Parathyroid adenoma (tissue), 2 donors: Measurements from ENCODE around the gene NAV3.

Source experiments
- H2AFZ ChIP-seq: fragments of 300-600 bp; sonication (generic); one replicate; pipeline ENCODE4 v1.7.0; 2017; ENCODE audit warnings: antibody characterized with exemption, mild to moderate bottlenecking
- H3K27ac ChIP-seq: fragments of 300-600 bp; sonication (generic); one replicate; pipeline ENCODE4 v1.7.0; 2017
- H3K27me3 ChIP-seq: fragments of 300-600 bp; sonication (generic); one replicate; pipeline ENCODE4 v1.7.0; 2017; ENCODE audit warnings: low read length; ENCODE audit not compliant: control insufficient read depth, insufficient read depth
- H3K36me3 ChIP-seq: fragments of 300-600 bp; sonication (generic); one replicate; pipeline ENCODE4 v1.7.0; 2017; ENCODE audit warnings: low read length; ENCODE audit not compliant: control insufficient read depth, insufficient read depth
- H3K4me1 ChIP-seq: fragments of 300-600 bp; sonication (generic); one replicate; pipeline ENCODE4 v1.7.0; 2017; ENCODE audit warnings: control low read depth
- H3K4me2 ChIP-seq: fragments of 300-600 bp; sonication (generic); one replicate; pipeline ENCODE4 v1.7.0; 2017; ENCODE audit warnings: low read length
- H3K4me3 ChIP-seq: fragments of 300-600 bp; sonication (generic); one replicate; pipeline ENCODE4 v1.7.0; 2017; ENCODE audit warnings: low read depth, low read length
- H3K79me2 ChIP-seq: fragments of 300-600 bp; sonication (generic); one replicate; pipeline ENCODE4 v1.7.0; 2017; ENCODE audit warnings: control low read depth
- H3K9ac ChIP-seq: fragments of 300-600 bp; sonication (generic); one replicate; pipeline ENCODE4 v1.7.0; 2017; ENCODE audit warnings: mild to moderate bottlenecking
- H3K9me3 ChIP-seq: fragments of 300-600 bp; sonication (generic); one replicate; pipeline ENCODE4 v1.7.0; 2017; ENCODE audit warnings: low read length; ENCODE audit not compliant: control insufficient read depth
- TF ChIP-seq, protein P1 (sequence below): fragments of 300-600 bp; sonication (generic); IDR thresholded peaks from one replicate; pipeline ENCODE4 v1.7.0; 2017; ENCODE audit warnings: antibody characterized with exemption, mild to moderate bottlenecking
- donor health status: primary hyperparathyroidism.

The NAV3 gene

GRCh38 chr12:78146365-78146772 lies 315.7 kb downstream of the NAV3 start:
- H3K9ac ChIP-seq = no peak overlapping the region
- H3K4me3 ChIP-seq = no peak overlapping the region
- no peaks in the 10 kb centered on the region for H3K4me1 ChIP-seq
- H3K27ac ChIP-seq = no peak overlapping the region
- TF ChIP-seq, protein P1, sequence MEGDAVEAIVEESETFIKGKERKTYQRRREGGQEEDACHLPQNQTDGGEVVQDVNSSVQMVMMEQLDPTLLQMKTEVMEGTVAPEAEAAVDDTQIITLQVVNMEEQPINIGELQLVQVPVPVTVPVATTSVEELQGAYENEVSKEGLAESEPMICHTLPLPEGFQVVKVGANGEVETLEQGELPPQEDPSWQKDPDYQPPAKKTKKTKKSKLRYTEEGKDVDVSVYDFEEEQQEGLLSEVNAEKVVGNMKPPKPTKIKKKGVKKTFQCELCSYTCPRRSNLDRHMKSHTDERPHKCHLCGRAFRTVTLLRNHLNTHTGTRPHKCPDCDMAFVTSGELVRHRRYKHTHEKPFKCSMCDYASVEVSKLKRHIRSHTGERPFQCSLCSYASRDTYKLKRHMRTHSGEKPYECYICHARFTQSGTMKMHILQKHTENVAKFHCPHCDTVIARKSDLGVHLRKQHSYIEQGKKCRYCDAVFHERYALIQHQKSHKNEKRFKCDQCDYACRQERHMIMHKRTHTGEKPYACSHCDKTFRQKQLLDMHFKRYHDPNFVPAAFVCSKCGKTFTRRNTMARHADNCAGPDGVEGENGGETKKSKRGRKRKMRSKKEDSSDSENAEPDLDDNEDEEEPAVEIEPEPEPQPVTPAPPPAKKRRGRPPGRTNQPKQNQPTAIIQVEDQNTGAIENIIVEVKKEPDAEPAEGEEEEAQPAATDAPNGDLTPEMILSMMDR = peak; percentile 82
- H3K4me2 ChIP-seq = no peak overlapping the region
- no peaks in the 10 kb centered on the region for H3K79me2 ChIP-seq
- no peak overlapping the region for H2AFZ ChIP-seq
- H3K36me3 ChIP-seq = no peaks in the 10 kb centered on the region
- H3K9me3 ChIP-seq = no peaks in the 10 kb centered on the region
- no peaks in the 10 kb centered on the region for H3K27me3 ChIP-seq

- no peaks in the 10 kb centered on the region for H3K79me2 ChIP-seq
- H3K9ac ChIP-seq = no peak overlapping the region
- no peaks in the 10 kb centered on the region for H3K27me3 ChIP-seq
- H3K36me3 ChIP-seq = no peaks in the 10 kb centered on the region
- H3K4me2 ChIP-seq = no peak overlapping the region
- H3K4me1 ChIP-seq = no peaks in the 10 kb centered on the region
- H3K9me3 ChIP-seq = no peaks in the 10 kb centered on the region
- no peak overlapping the region for H3K4me3 ChIP-seq
- H2AFZ ChIP-seq = no peak overlapping the region
- TF ChIP-seq, protein P1 = no peak
- H3K27ac ChIP-seq = no peak overlapping the region
Measured at GRCh38 chr12:78149459-78149858, 318.8 kb downstream of the NAV3 start.

DNA sequence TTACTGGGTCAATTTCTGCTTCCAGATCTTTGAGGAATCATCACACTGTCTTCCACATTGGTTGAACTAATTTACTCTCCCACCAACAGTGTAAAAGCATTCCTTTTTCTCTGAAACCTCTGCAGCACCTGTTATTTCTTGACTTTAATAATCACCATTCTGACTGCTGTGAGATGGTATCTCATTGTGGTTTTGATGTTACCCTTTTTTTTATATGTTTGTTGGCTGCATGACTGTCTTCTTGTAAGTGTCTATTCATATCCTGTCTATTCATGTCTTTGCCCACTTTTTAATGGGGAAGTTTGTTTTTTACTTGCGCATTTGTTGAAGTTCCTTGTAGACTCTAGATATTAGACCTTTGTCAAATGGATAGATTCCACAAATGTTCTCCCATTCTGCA lies 324.9 kb downstream of the NAV3 start:
- H3K27ac ChIP-seq = no peak overlapping the region
- H3K27me3 ChIP-seq = no peaks in the 10 kb centered on the region
- H3K4me2 ChIP-seq = no peak overlapping the region
- H3K9me3 ChIP-seq = no peaks in the 10 kb centered on the region
- H3K9ac ChIP-seq = no peak overlapping the region
- H2AFZ ChIP-seq = no peak overlapping the region
- no peak overlapping the region for H3K4me3 ChIP-seq
- TF ChIP-seq, protein P1 = no peak
- H3K79me2 ChIP-seq = no peaks in the 10 kb centered on the region
- peaks cover 4% of the 10 kb centered on the region for H3K4me1 ChIP-seq
- no peaks in the 10 kb centered on the region for H3K36me3 ChIP-seq

DNA sequence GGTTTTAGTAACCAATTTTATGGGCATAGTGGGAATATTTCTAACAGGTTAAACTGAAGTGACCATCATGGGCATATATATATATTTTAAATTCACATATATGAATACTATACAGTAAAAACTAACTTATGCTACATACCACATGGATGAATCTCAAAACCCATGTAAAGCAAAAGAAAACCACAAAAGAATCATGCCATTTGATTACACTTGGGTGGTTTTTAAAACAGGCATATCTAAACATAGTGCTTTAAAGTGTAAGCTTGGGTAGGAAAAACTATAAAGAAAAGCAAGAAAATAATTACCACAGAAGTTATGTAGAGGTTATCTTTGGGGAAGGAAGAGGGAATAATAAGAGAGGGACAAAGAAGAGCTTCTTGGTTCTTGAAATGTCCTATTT lies 326.1 kb downstream of the NAV3 start:
- peaks cover 4% of the 10 kb centered on the region for H3K4me1 ChIP-seq
- no peaks in the 10 kb centered on the region for H3K9me3 ChIP-seq
- no peaks in the 10 kb centered on the region for H3K36me3 ChIP-seq
- no peak overlapping the region for H3K4me2 ChIP-seq
- no peak overlapping the region for H3K9ac ChIP-seq
- no peak overlapping the region for H3K27ac ChIP-seq
- no peak overlapping the region for H2AFZ ChIP-seq
- H3K4me3 ChIP-seq = no peak overlapping the region
- no peaks in the 10 kb centered on the region for H3K27me3 ChIP-seq
- no peaks in the 10 kb centered on the region for H3K79me2 ChIP-seq
- TF ChIP-seq, protein P1 = no peak

- no peak overlapping the region for H3K4me2 ChIP-seq
- no peak overlapping the region for H3K4me3 ChIP-seq
- H3K79me2 ChIP-seq = no peaks in the 10 kb centered on the region
- TF ChIP-seq, protein P1 = no peak
- H3K27me3 ChIP-seq = no peaks in the 10 kb centered on the region
- H3K36me3 ChIP-seq = no peaks in the 10 kb centered on the region
- H3K9me3 ChIP-seq = no peaks in the 10 kb centered on the region
- no peak overlapping the region for H3K9ac ChIP-seq
- H2AFZ ChIP-seq = no peak overlapping the region
- peaks cover 4% of the 10 kb centered on the region for H3K4me1 ChIP-seq
- H3K27ac ChIP-seq = no peak overlapping the region
Measured at GRCh38 chr12:78157199-78157598, 326.5 kb downstream of the NAV3 start.
